ENCODE data around the gene ACOXL.

DNA sequence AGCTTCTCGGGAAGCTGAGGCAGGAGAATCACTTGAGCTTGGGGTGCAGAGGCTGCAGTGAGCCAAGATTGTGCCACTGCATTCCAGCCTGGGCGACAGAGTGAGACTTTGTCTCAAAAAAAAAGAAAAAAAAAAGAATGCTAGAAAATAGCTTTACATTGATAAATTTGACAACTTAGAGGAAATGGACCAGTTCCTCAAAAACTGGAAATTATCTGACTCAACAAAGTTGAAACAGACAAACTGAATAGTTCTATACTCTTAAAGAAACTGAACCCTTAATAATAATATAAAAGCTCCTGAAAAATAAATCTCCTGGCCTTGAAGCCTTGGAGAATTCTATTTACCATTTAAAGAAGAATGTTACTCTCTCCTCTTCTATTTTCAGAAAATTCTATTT, 237.3 kb downstream of the ACOXL start:
- no peak for TF ChIP-seq CTCF (IDR thresholded peaks at IDR 0.05)
- TF ChIP-seq POLR2A (IDR thresholded peaks at IDR 0.05) = no peak
